GM23338 (cell line): ENCODE results near the gene PLA2G10.
"Not testable (repeated sequence)": the region's sequence is repeated elsewhere in the genome, so short reads cannot be mapped to it uniquely, and the experiment has no call there.

Experiments
- CREB1 ChIP-seq: fragments of 250-450 bp; sonication (Bioruptor Pico); IDR thresholded peaks from 2 replicates; pipeline ENCODE4 v1.5.0; 2020; ENCODE audit warnings: low read depth, mild to moderate bottlenecking, moderate library complexity
- CTCF ChIP-seq, 2 experiments: fragments of 200-600 bp in 1 of 2; sonication (generic) in 1 of 2; conservative IDR thresholded peaks; 2 replicates each; pipeline versions ENCODE4 v1.5.1 to v1.6.1; 2016 to 2017; ENCODE audit warnings: antibody characterized with exemption in 2 of 2, low read depth in 2 of 2, mild to moderate bottlenecking in 2 of 2, moderate library complexity in 1 of 2
- EZH2 ChIP-seq: fragments of 200-600 bp; sonication (generic); IDR thresholded peaks from one replicate; pipeline ENCODE4 v1.8.0; 2017; ENCODE audit warnings: antibody characterized with exemption, mild to moderate bottlenecking, low read depth; ENCODE audit not compliant: unreplicated experiment
- ZNF331 ChIP-seq: fragments of 250-450 bp; sonication (Bioruptor Pico); IDR thresholded peaks from 2 replicates; pipeline ENCODE4 v1.5.0; 2020; ENCODE audit warnings: low read depth, mild to moderate bottlenecking, moderate library complexity
- TF ChIP-seq, protein P1 (sequence below): IDR thresholded peaks from one replicate; pipeline ENCODE4 v1.6.1; 2018; ENCODE audit warnings: antibody characterized with exemption; ENCODE audit not compliant: unreplicated experiment
- TF ChIP-seq, protein P2 (sequence below): IDR thresholded peaks from 2 replicates; pipeline ENCODE4 v1.6.1; 2016; ENCODE audit warnings: antibody characterized with exemption

DNA sequence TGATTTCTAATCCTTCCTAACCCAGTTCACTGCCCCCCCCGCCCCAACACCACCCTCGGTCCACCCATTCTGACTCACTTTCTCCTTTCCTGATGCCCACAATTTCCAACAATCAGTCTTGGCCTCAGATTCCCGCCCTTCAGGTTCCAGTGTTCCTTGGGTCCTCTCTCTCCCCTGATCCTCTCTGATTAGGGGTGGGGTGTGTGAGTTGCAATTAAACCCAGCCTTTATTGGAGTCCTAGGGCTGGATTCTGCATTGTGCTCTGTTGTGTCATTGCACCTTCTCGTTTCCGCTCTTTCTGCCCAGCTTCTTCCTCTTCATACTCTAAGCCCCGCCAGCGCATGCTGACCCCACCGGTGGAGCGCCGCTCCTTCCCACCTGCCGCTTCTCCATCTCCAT lies 8.6 kb upstream of the PLA2G10 start:
- TF ChIP-seq CREB1; EZH2; CTCF (conservative IDR thresholded peaks at IDR 0.05; ENCODE audit: low read depth in 2 of 2); ZNF331 (CRISPR knock-in tag): not testable (repeated sequence)
- TF ChIP-seq, protein P1, sequence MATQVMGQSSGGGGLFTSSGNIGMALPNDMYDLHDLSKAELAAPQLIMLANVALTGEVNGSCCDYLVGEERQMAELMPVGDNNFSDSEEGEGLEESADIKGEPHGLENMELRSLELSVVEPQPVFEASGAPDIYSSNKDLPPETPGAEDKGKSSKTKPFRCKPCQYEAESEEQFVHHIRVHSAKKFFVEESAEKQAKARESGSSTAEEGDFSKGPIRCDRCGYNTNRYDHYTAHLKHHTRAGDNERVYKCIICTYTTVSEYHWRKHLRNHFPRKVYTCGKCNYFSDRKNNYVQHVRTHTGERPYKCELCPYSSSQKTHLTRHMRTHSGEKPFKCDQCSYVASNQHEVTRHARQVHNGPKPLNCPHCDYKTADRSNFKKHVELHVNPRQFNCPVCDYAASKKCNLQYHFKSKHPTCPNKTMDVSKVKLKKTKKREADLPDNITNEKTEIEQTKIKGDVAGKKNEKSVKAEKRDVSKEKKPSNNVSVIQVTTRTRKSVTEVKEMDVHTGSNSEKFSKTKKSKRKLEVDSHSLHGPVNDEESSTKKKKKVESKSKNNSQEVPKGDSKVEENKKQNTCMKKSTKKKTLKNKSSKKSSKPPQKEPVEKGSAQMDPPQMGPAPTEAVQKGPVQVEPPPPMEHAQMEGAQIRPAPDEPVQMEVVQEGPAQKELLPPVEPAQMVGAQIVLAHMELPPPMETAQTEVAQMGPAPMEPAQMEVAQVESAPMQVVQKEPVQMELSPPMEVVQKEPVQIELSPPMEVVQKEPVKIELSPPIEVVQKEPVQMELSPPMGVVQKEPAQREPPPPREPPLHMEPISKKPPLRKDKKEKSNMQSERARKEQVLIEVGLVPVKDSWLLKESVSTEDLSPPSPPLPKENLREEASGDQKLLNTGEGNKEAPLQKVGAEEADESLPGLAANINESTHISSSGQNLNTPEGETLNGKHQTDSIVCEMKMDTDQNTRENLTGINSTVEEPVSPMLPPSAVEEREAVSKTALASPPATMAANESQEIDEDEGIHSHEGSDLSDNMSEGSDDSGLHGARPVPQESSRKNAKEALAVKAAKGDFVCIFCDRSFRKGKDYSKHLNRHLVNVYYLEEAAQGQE = not testable (repeated sequence)
- TF ChIP-seq, protein P2, sequence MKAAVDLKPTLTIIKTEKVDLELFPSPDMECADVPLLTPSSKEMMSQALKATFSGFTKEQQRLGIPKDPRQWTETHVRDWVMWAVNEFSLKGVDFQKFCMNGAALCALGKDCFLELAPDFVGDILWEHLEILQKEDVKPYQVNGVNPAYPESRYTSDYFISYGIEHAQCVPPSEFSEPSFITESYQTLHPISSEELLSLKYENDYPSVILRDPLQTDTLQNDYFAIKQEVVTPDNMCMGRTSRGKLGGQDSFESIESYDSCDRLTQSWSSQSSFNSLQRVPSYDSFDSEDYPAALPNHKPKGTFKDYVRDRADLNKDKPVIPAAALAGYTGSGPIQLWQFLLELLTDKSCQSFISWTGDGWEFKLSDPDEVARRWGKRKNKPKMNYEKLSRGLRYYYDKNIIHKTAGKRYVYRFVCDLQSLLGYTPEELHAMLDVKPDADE = not testable (repeated sequence)
